Uterus (tissue), 4 donors: ENCODE data around the gene MEP1B. TPM values are rescaled to one million over a fixed set of nuclear protein-coding genes. Genes with fewer than 3 reads are reported as not detected.
"Not testable (repeated sequence)": the region's sequence is repeated elsewhere in the genome, so short reads cannot be mapped to it uniquely, and the experiment has no call there.

Experiments used
- DNase-seq, 2 donors: peaks; one replicate each; pipeline ENCODE4 v3.0.0-alpha.2; 2019 to 2020
- H3K27ac ChIP-seq, 2 donors: fragments of 200-600 bp; sonication (generic); 1 replicate in 1 of 2; 2 replicates in 1 of 2; pipeline ENCODE4 v1.5.1; 2016 to 2018
- H3K27me3 ChIP-seq, 2 donors: fragments of 200-600 bp; sonication (generic); one replicate each; pipeline ENCODE4 v1.5.1; 2018 to 2019; ENCODE audit warnings: control low read depth in 1 of 2
- H3K36me3 ChIP-seq, 2 donors: fragments of 200-600 bp; sonication (generic); one replicate each; pipeline ENCODE4 v1.5.1; 2019; ENCODE audit warnings: control low read depth in 1 of 2
- H3K4me1 ChIP-seq, 2 donors: fragments of 200-600 bp; sonication (generic); one replicate each; pipeline ENCODE4 v1.5.1; 2018 to 2019; ENCODE audit warnings: control low read depth in 1 of 2
- H3K4me3 ChIP-seq, 2 donors: fragments of 200-600 bp; sonication (generic); 1 replicate in 1 of 2; 2 replicates in 1 of 2; pipeline ENCODE4 v1.5.1; 2018 to 2019; ENCODE audit warnings: mild to moderate bottlenecking in 1 of 2
- H3K9me3 ChIP-seq, 2 donors: fragments of 200-600 bp; sonication (generic); one replicate each; pipeline ENCODE4 v1.5.1; 2019; ENCODE audit warnings: control low read depth in 1 of 2
- CTCF ChIP-seq, 4 experiments: fragments of 200-600 bp in 2 of 4; fragments of 450-650 bp in 2 of 4; sonication (generic) in 2 of 4; IDR thresholded peaks; one replicate each; pipeline ENCODE4 v1.5.1; 2016 to 2019; ENCODE audit warnings: antibody characterized with exemption in 4 of 4, mild to moderate bottlenecking in 2 of 4, moderate library complexity in 1 of 4
- POLR2A ChIP-seq, 2 donors: fragments of 450-650 bp; IDR thresholded peaks; one replicate each; pipeline ENCODE4 v1.6.1; 2016; ENCODE audit warnings: antibody characterized with exemption in 2 of 2, mild to moderate bottlenecking in 1 of 2, moderate library complexity in 1 of 2
- intact Hi-C: fragments of 100-400 bp; cut with DNase I; formaldehyde crosslinking; loops from one replicate; pipeline ENCODE4 v1.15.1; 2023; ENCODE audit warnings: low total_unique reads
- total RNA-seq, 4 donors: library from RNA; depleted of rRNA in 3 of 4; stranded (reverse); fragments of >200 nt in 3 of 4; gene quantifications; one replicate each; pipeline versions ENCODE4 v1.1.0 to v1.2.4, GENCODE V29; 2014 to 2023
- donor health status: DM: yes; HTN: yes; CAD: no.

Gene MEP1B
- total RNA-seq, 4 donors from 2014 or later: not detected

DNA sequence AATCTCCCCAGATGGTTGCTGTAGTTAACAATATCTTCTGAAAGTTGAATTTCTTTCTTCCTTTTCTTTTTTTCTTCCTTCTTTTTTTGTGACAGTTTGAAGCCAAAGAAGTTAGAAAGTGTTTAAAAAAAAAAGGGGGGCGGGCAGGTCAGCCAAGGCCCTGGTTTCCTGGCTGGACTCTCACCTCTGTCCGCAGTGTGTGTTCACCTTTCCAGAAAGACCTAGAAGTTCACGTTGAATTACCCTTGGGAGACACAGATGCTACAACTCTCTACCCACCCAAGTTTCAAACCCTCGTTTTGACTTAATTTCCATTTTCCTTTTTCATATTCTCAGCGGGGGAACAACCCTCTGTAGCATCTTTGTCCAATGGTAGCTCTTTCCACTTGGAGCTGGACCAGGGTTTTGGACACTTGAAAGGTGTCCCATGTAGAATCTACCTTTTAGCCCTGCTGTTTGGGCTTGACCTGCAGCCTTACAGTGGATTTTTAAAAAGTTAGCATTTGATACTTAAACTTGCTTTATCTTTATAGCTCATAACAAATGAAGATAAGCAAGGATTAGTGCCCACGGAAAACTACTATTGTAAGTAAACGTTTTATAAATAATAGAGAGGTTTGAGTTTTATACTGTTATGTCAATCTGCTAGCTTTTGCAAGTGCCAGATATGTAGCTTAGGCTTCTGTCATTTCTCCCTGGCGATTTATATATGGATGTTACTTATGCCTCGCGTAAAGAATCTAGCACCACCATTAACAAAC lies 20.0 kb downstream of the MEP1B start:
- Histone ChIP-seq H3K4me1 (no peaks in the 10 kb centered on the region), H3K27me3 (no peaks in the 10 kb centered on the region), H3K27ac (no peak overlapping the region), H3K36me3 (no peaks in the 10 kb centered on the region), H3K9me3 (no peaks in the 10 kb centered on the region), H3K4me3 (no peak overlapping the region)
- no peak for DNase-seq
- intact Hi-C loops: no loop called here
- TF ChIP-seq CTCF (IDR thresholded peaks at IDR 0.05) (no peak), POLR2A (IDR thresholded peaks at IDR 0.05) (no peak)

DNA sequence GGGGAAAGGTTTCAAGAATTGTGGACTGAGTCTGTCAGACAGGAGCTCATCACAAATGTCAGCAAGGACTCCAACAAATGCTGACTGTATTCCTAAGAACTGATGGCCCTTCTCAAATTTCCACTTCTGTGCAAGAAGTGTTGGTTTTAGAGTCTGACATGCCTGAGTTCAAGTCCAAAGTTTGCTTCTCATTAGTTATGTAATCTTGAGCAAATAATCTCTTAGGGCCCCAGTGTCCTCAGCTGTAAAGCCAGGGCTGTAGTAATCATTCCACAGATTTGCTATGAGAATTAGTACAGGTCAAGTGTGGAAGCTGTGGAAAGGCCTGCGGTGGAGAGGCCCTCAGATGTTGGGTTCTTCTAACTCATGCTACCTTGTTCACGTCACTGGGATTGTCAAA lies 23.9 kb downstream of the MEP1B start:
- no peaks in the 10 kb centered on the region for H3K4me1 ChIP-seq
- H3K9me3 ChIP-seq: no peaks in the 10 kb centered on the region
- DNase-seq: no peak
- H3K36me3 ChIP-seq: no peaks in the 10 kb centered on the region
- H3K27me3 ChIP-seq: no peaks in the 10 kb centered on the region
- H3K27ac ChIP-seq: no peak overlapping the region
- TF ChIP-seq POLR2A (IDR thresholded peaks at IDR 0.05) (no peak), CTCF (IDR thresholded peaks at IDR 0.05) (no peak)
- intact Hi-C loops: no loop called here
- no peak overlapping the region for H3K4me3 ChIP-seq

GRCh38 chr18:32216390-32216789 lies 26.6 kb downstream of the MEP1B start:
- DNase-seq: no peak
- H3K27ac ChIP-seq: no peak overlapping the region
- no peak overlapping the region for H3K4me3 ChIP-seq
- no peak for TF ChIP-seq POLR2A (IDR thresholded peaks at IDR 0.05)
- TF ChIP-seq CTCF (IDR thresholded peaks at IDR 0.05): no peak
- no peaks in the 10 kb centered on the region for H3K4me1 ChIP-seq
- no peaks in the 10 kb centered on the region for H3K36me3 ChIP-seq
- no peaks in the 10 kb centered on the region for H3K27me3 ChIP-seq
- no peaks in the 10 kb centered on the region for H3K9me3 ChIP-seq
- intact Hi-C loops: no loop called here

- no peaks in the 10 kb centered on the region for H3K4me1 ChIP-seq
- H3K27ac ChIP-seq: no peak overlapping the region
- no peaks in the 10 kb centered on the region for H3K36me3 ChIP-seq
- no peak for TF ChIP-seq POLR2A (IDR thresholded peaks at IDR 0.05)
- TF ChIP-seq CTCF (IDR thresholded peaks at IDR 0.05): no peak
- no peaks in the 10 kb centered on the region for H3K27me3 ChIP-seq
- intact Hi-C loops: no loop called here
- DNase-seq: no peak
- no peaks in the 10 kb centered on the region for H3K9me3 ChIP-seq
- H3K4me3 ChIP-seq: no peak overlapping the region
These were observed 29.7 kb downstream of the MEP1B start for GRCh38 chr18:32219431-32220018.

- DNase-seq, H3K36me3 ChIP-seq, H3K4me1 ChIP-seq, H3K27ac ChIP-seq, H3K27me3 ChIP-seq, H3K9me3 ChIP-seq, H3K4me3 ChIP-seq, intact Hi-C loops: not testable (repeated sequence)
These were observed 43.5 kb downstream of the MEP1B start for GRCh38 chr18:32233348-32233747.
